NT2/D1 (cell line): ENCODE measurements around the gene PLCG2.

Experiments used
- SUZ12 ChIP-seq: IDR thresholded peaks from 2 replicates; pipeline ENCODE4 v1.6.1; 2011; ENCODE audit not compliant: insufficient read length, insufficient read depth; ENCODE audit errors: extremely low read depth
- YY1 ChIP-seq: IDR thresholded peaks from 2 replicates; pipeline ENCODE4 v1.6.1; 2011; ENCODE audit not compliant: insufficient read length, insufficient read depth
- ZNF274 ChIP-seq: IDR thresholded peaks from 2 replicates; pipeline ENCODE4 v1.6.1; 2011; ENCODE audit warnings: mild to moderate bottlenecking, low read depth, low read length

DNA sequence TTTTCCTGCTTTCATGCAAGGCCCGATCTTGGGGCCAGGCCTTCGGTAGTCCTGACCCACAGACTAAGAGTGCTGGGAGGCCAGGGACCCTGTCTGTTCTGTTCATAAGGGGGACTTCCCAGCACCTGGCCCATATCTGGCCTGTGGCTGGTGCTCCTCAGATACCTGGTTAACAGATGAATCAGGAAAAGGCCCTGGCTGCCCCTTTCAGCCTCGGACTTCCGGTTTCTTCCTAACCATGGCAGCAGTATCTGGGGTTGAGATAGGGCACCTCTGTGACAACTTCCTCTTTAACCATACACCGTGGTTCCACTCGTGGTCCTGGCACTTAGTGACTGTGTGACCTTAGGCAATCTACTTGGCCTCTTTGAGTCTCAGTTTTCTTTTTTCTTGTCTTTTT lies 18.4 kb downstream of the PLCG2 start:
- TF ChIP-seq SUZ12 (no peak), ZNF274 (no peak), YY1 (no peak)
